Measurements from ENCODE around the gene UCKL1. TPM values are rescaled to one million over a fixed set of nuclear protein-coding genes. Genes with fewer than 3 reads are reported as not detected.
A peak's percentile ranks its signal among the peaks of the same experiment; 100 is the strongest.

Gene UCKL1
- total RNA-seq, 2 experiments from 2014 or later = 41.3 to 46.1 TPM

GRCh38 chr20:63913768-63914167 lies 42.4 kb downstream of the UCKL1 start:
- TF ChIP-seq CTCF (IDR thresholded peaks at IDR 0.05) = no peak
- Histone ChIP-seq H3K4me3 (ENCODE audit: low read length) (no peak overlapping the region), H3K27ac (ENCODE audit: low read depth in 1 of 2, low read length in 2 of 2) (no peak overlapping the region), H3K4me1 (ENCODE audit: insufficient read depth, low read length) (peaks cover 35% of the 10 kb centered on the region), H3K36me3 (ENCODE audit: insufficient read depth, low read length) (peaks cover 14% of the 10 kb centered on the region), H3K9me3 (ENCODE audit: control insufficient read depth in 1 of 2, insufficient read depth in 1 of 2, low read length in 2 of 2) (peaks cover 0 to 15% of the 10 kb centered on the region in 2 experiments), H3K27me3 (ENCODE audit: control insufficient read depth in 1 of 2, insufficient read depth in 2 of 2, low read length in 2 of 2) (no peaks in the 10 kb centered on the region)
- H3K4me3 Mint-ChIP-seq = no peak overlapping the region
- peaks cover 45% of the 10 kb centered on the region for H3K36me3 Mint-ChIP-seq (ENCODE audit: low read depth)
- no peaks in the 10 kb centered on the region for H3K27me3 Mint-ChIP-seq
- H3K4me1 Mint-ChIP-seq (ENCODE audit: low read depth) = peaks cover 23% of the 10 kb centered on the region
- intact Hi-C loops (cut with DNase I, micrococcal nuclease) = no loop called here
- ChIA-PET POLR2A (interaction anchor here (1.0 kb wide), 1 partner anchor 18 kb away, joined by 3 read pairs; no protein-coding TSS in a partner anchor), CTCF (no interaction called here)
- ATAC-seq (ENCODE audit: poor library complexity) (no peak), DNase-seq (no peak)
- no peak overlapping the region for H3K27ac Mint-ChIP-seq
- no peaks in the 10 kb centered on the region for H3K9me3 Mint-ChIP-seq

GRCh38 chr20:63911176-63911575 lies 45.0 kb downstream of the UCKL1 start:
- ChIA-PET POLR2A (interaction anchor here (0.9 kb wide), 1 partner anchor 16 kb away, joined by 3 read pairs; the partner anchor contains the start of gene DNAJC5), CTCF (interaction anchor here (1.1 to 2.4 kb wide), 3 partner anchors 16 to 63 kb away, joined by 3 to 11 read pairs (median 5); no protein-coding TSS in a partner anchor)
- Histone ChIP-seq H3K27me3 (ENCODE audit: control insufficient read depth in 1 of 2, insufficient read depth in 2 of 2, low read length in 2 of 2) (no peaks in the 10 kb centered on the region), H3K36me3 (ENCODE audit: insufficient read depth, low read length) (peaks cover 14% of the 10 kb centered on the region), H3K4me3 (ENCODE audit: low read length) (no peak overlapping the region), H3K9me3 (ENCODE audit: control insufficient read depth in 1 of 2, insufficient read depth in 1 of 2, low read length in 2 of 2) (peaks cover 0 to 12% of the 10 kb centered on the region in 2 experiments), H3K27ac (ENCODE audit: low read depth in 1 of 2, low read length in 2 of 2) (no peak overlapping the region), H3K4me1 (ENCODE audit: insufficient read depth, low read length) (peaks cover 41% of the 10 kb centered on the region)
- H3K4me1 Mint-ChIP-seq (ENCODE audit: low read depth) = peaks cover 32% of the 10 kb centered on the region
- H3K36me3 Mint-ChIP-seq (ENCODE audit: low read depth) = peaks cover 24% of the 10 kb centered on the region
- H3K27me3 Mint-ChIP-seq = no peaks in the 10 kb centered on the region
- no peaks in the 10 kb centered on the region for H3K9me3 Mint-ChIP-seq
- peak overlapping the region; percentile 9 for H3K4me3 Mint-ChIP-seq
- intact Hi-C loops (cut with DNase I, micrococcal nuclease) = no loop called here
- TF ChIP-seq CTCF (IDR thresholded peaks at IDR 0.05) = no peak
- ATAC-seq (ENCODE audit: poor library complexity) = no peak
- peak overlapping the region; percentile 56 for H3K27ac Mint-ChIP-seq
- peak in 2 of 14 experiments; percentile 20 to 41 for DNase-seq

GRCh38 chr20:63908008-63908682 lies 48.1 kb downstream of the UCKL1 start:
- Mint-ChIP-seq H3K36me3 (ENCODE audit: low read depth) (peaks cover 17% of the 10 kb centered on the region), H3K9me3 (no peaks in the 10 kb centered on the region), H3K27ac (no peak overlapping the region), H3K4me1 (ENCODE audit: low read depth) (peaks cover 42% of the 10 kb centered on the region), H3K27me3 (no peaks in the 10 kb centered on the region), H3K4me3 (no peak overlapping the region)
- POLR2A ChIA-PET = interaction anchor here (0.5 kb wide), 1 partner anchor 77 kb away, joined by 3 read pairs; no protein-coding TSS in a partner anchor
- no peak for TF ChIP-seq CTCF (IDR thresholded peaks at IDR 0.05)
- Histone ChIP-seq H3K36me3 (ENCODE audit: insufficient read depth, low read length) (peaks cover 4% of the 10 kb centered on the region), H3K4me1 (ENCODE audit: insufficient read depth, low read length) (peaks cover 61% of the 10 kb centered on the region), H3K27ac (ENCODE audit: low read depth in 1 of 2, low read length in 2 of 2) (no peak overlapping the region), H3K4me3 (ENCODE audit: low read length) (no peak overlapping the region), H3K27me3 (ENCODE audit: control insufficient read depth in 1 of 2, insufficient read depth in 2 of 2, low read length in 2 of 2) (no peaks in the 10 kb centered on the region), H3K9me3 (ENCODE audit: control insufficient read depth in 1 of 2, insufficient read depth in 1 of 2, low read length in 2 of 2) (no peaks in the 10 kb centered on the region)
- no peak for ATAC-seq (ENCODE audit: poor library complexity)
- intact Hi-C loops (cut with DNase I, micrococcal nuclease) = loop anchor here in 1 of 2 experiments (5.0 kb wide), 1 partner anchor 214 kb away; no protein-coding TSS in a partner anchor
- CTCF ChIA-PET = interaction anchor here (0.8 kb wide), 1 partner anchor 66 kb away, joined by 4 read pairs; no protein-coding TSS in a partner anchor
- DNase-seq = no peak

Measured in CD4-positive, alpha-beta T cell (primary cell).